Osteoblast (primary cell): ENCODE measurements around the gene AJM1. TPM values are rescaled to one million over a fixed set of nuclear protein-coding genes. Genes with fewer than 3 reads are reported as not detected.

Experiments
- DNase-seq: peaks from one replicate; pipeline ENCODE4 v3.0.0; 2011; ENCODE audit warnings: low spot score, mixed read lengths; ENCODE audit not compliant: insufficient read length; ENCODE audit errors: missing footprints
- H2AFZ ChIP-seq: 2 replicates; pipeline ENCODE4 v1.6.0; 2011; ENCODE audit warnings: mild to moderate bottlenecking, low read length
- H3K27ac ChIP-seq: 2 replicates; pipeline ENCODE4 v1.5.1; 2011; ENCODE audit warnings: mild to moderate bottlenecking, low read depth, low read length, moderate library complexity
- H3K27me3 ChIP-seq: 2 replicates; pipeline ENCODE4 v1.6.0; 2012; ENCODE audit warnings: mild to moderate bottlenecking, control low read depth, inconsistent platforms, low read length, moderate library complexity; ENCODE audit not compliant: insufficient read depth
- H3K36me3 ChIP-seq: 2 replicates; pipeline ENCODE4 v1.5.1; 2011; ENCODE audit warnings: mild to moderate bottlenecking, low read length, control low read depth, moderate library complexity; ENCODE audit not compliant: insufficient read depth
- H3K4me1 ChIP-seq: 2 replicates; pipeline ENCODE4 v1.5.1; 2011; ENCODE audit warnings: mild to moderate bottlenecking, low read length, control low read depth, moderate library complexity; ENCODE audit not compliant: insufficient read depth
- H3K4me2 ChIP-seq: 2 replicates; pipeline ENCODE4 v1.6.0; 2011; ENCODE audit warnings: mild to moderate bottlenecking, low read length; ENCODE audit not compliant: insufficient read depth
- H3K4me3 ChIP-seq: fragments of 200-600 bp; sonication (generic); 3 replicates; pipeline ENCODE4 v1.5.1; 2012; ENCODE audit warnings: mild to moderate bottlenecking, low read length, inconsistent platforms; ENCODE audit not compliant: insufficient read depth
- H3K79me2 ChIP-seq: 2 replicates; pipeline ENCODE4 v1.6.0; 2012; ENCODE audit warnings: mild to moderate bottlenecking, low read length, control low read depth, inconsistent platforms; ENCODE audit not compliant: insufficient read depth
- H3K9me3 ChIP-seq: 2 replicates; pipeline ENCODE4 v1.5.1; 2011; ENCODE audit warnings: low read depth, low read length, control low read depth
- H4K20me1 ChIP-seq: 2 replicates; pipeline ENCODE4 v1.6.0; 2012; ENCODE audit warnings: mild to moderate bottlenecking, low read length, control low read depth; ENCODE audit not compliant: insufficient read depth
- total RNA-seq: library from RNA; depleted of rRNA; stranded (reverse); fragments of >200 nt; gene quantifications from 2 replicates; pipeline ENCODE4 v1.2.3, GENCODE V29; 2012
- TF ChIP-seq, protein P1 (sequence below): IDR thresholded peaks from 2 replicates; pipeline ENCODE4 v1.5.1; 2011; ENCODE audit warnings: mild to moderate bottlenecking, low read depth, low read length, moderate library complexity; ENCODE audit errors: extremely low read depth

Gene AJM1
- total RNA-seq, 1 donor = 1.1 TPM

DNA sequence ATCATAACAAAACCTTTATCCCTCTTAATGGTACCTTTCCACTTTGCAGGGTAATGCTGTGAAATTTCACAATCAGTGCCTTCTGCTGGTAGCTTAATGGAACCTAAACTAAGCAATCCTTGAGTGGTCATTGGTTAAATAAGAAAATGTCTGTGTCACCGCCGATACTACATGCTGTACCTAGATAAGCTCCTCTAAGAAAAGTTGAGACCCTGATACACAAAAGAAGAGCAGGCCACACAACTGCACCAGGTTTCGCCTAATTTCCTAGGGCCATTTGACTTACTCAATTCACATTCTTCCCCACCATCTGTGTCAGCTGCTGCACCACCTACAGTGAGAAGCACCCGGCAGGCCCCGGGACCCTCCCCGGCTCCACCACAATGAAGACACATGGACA is 32.9 kb downstream of the AJM1 start:
- H2AFZ ChIP-seq = no peak overlapping the region
- H3K27me3 ChIP-seq = no peaks in the 10 kb centered on the region
- no peak overlapping the region for H3K4me3 ChIP-seq
- H3K79me2 ChIP-seq = no peaks in the 10 kb centered on the region
- no peaks in the 10 kb centered on the region for H3K36me3 ChIP-seq
- no peaks in the 10 kb centered on the region for H3K9me3 ChIP-seq
- H3K4me1 ChIP-seq = no peaks in the 10 kb centered on the region
- H3K4me2 ChIP-seq = no peak overlapping the region
- H4K20me1 ChIP-seq = no peaks in the 10 kb centered on the region
- H3K27ac ChIP-seq = no peak overlapping the region
- peak; percentile 23 for DNase-seq
- TF ChIP-seq, protein P1, sequence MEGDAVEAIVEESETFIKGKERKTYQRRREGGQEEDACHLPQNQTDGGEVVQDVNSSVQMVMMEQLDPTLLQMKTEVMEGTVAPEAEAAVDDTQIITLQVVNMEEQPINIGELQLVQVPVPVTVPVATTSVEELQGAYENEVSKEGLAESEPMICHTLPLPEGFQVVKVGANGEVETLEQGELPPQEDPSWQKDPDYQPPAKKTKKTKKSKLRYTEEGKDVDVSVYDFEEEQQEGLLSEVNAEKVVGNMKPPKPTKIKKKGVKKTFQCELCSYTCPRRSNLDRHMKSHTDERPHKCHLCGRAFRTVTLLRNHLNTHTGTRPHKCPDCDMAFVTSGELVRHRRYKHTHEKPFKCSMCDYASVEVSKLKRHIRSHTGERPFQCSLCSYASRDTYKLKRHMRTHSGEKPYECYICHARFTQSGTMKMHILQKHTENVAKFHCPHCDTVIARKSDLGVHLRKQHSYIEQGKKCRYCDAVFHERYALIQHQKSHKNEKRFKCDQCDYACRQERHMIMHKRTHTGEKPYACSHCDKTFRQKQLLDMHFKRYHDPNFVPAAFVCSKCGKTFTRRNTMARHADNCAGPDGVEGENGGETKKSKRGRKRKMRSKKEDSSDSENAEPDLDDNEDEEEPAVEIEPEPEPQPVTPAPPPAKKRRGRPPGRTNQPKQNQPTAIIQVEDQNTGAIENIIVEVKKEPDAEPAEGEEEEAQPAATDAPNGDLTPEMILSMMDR = no peak

DNA sequence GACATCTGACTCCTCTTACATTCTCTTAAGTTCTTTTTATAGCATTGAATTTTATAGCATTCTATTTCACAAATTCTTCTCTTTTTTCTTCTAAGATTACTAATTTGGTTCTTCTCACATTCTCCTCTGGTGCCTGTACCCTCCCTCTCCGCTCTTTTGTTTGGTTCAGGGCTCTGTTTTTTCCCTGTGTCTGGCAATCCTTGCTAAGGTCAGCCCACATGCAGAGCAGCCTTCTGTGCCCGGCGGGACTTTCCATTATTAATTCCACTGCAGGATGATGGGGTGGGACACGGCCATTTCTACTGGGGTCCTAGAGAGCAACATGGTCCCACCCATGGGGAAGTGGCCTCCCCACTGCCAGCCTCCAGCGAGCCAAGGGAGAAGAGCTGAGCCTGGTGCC is 34.2 kb downstream of the AJM1 start:
- no peak overlapping the region for H3K4me2 ChIP-seq
- no peak overlapping the region for H2AFZ ChIP-seq
- H3K9me3 ChIP-seq = no peaks in the 10 kb centered on the region
- TF ChIP-seq, protein P1 = no peak
- H3K27me3 ChIP-seq = no peaks in the 10 kb centered on the region
- no peak overlapping the region for H3K4me3 ChIP-seq
- H3K79me2 ChIP-seq = no peaks in the 10 kb centered on the region
- no peak for DNase-seq
- no peaks in the 10 kb centered on the region for H3K36me3 ChIP-seq
- no peak overlapping the region for H3K27ac ChIP-seq
- peaks cover under 1% of the 10 kb centered on the region for H3K4me1 ChIP-seq
- no peaks in the 10 kb centered on the region for H4K20me1 ChIP-seq

DNA sequence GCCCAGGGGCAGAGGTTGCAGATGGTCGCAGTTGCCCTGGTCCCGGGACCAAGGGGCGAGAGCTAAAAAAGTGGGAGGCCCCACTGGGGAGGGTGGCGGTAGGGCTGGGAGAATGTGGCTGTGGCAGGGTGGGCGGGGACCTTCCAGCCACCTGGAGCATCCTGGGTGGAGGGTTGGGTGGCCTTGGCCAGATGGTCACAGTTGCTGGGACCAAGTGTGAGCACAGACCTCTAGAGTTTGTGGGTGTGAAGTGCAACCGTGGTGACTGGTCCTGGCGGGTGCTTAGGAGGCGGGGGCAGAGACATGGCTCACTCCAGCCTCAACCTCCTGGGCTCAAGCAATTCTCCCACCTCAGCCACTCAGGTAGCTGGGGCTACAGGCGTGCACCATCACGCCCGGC is 38.4 kb downstream of the AJM1 start:
- Histone ChIP-seq H3K4me3 (no peak overlapping the region), H2AFZ (no peak overlapping the region), H3K4me1 (peaks cover 14% of the 10 kb centered on the region), H4K20me1 (no peaks in the 10 kb centered on the region), H3K9me3 (no peaks in the 10 kb centered on the region), H3K79me2 (no peaks in the 10 kb centered on the region), H3K27me3 (no peaks in the 10 kb centered on the region), H3K36me3 (no peaks in the 10 kb centered on the region), H3K27ac (no peak overlapping the region), H3K4me2 (no peak overlapping the region)
- peak; percentile 39 for DNase-seq
- TF ChIP-seq, protein P1 = no peak

DNA sequence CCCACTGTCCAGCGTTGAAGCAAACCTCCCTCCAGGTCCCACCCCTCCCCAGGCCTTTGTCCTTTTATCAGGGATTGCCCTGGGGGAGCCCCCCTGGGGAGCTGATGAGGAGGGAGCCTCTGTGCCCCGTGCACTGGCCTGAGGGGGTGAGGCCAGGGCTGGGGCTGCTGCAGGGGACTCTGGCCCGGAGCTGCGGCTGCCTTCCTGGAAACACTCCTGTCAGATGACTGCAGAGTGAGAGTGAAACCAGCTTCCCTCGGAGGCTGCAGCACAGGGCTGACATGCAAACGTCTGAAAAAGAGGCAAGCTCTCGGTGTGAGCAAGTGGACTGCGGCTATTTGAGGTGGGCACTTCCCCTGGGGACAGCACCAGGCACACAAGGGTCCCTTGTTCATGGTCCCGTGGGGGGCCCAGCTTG is 39.4 kb downstream of the AJM1 start:
- no peaks in the 10 kb centered on the region for H3K27me3 ChIP-seq
- peaks cover 2% of the 10 kb centered on the region for H3K79me2 ChIP-seq
- peaks cover 17% of the 10 kb centered on the region for H3K4me1 ChIP-seq
- no peaks in the 10 kb centered on the region for H3K36me3 ChIP-seq
- peak overlapping the region; percentile 59 for H3K27ac ChIP-seq
- TF ChIP-seq, protein P1 = no peak
- H3K4me2 ChIP-seq = peak overlapping the region; percentile 84
- H3K9me3 ChIP-seq = no peaks in the 10 kb centered on the region
- H3K4me3 ChIP-seq = peak overlapping the region; percentile 67
- peak; percentile 91 for DNase-seq
- H2AFZ ChIP-seq = peak overlapping the region; percentile 83
- H4K20me1 ChIP-seq = no peaks in the 10 kb centered on the region
